CD14-positive monocyte (primary cell): ENCODE data around the gene NGDN. TPM values are rescaled to one million over a fixed set of nuclear protein-coding genes. Genes with fewer than 3 reads are reported as not detected.
A peak's percentile ranks its signal among the peaks of the same experiment; 100 is the strongest.

Source experiments
- DNase-seq, 3 donors: peaks; one replicate each; pipeline ENCODE4 v3.0.0-alpha.2; 2011 to 2022
- H2AFZ ChIP-seq: 2 replicates; pipeline ENCODE4 v1.6.0; 2012; ENCODE audit warnings: mild to moderate bottlenecking, low read depth, low read length, inconsistent platforms; ENCODE audit not compliant: insufficient read depth, poor library complexity, severe bottlenecking
- H3K27ac ChIP-seq, 2 donors: 1 replicate in 1 of 2; 2 replicates in 1 of 2; pipeline ENCODE4 v1.5.1; 2012 to 2013; ENCODE audit warnings: low read length in 2 of 2, control low read depth in 1 of 2, inconsistent platforms in 1 of 2, low read depth in 1 of 2, mild to moderate bottlenecking in 1 of 2
- H3K27me3 ChIP-seq, 2 donors: one replicate each; pipeline versions ENCODE4 v1.6.0 to v1.6.1; 2011 to 2013; ENCODE audit warnings: low read length in 2 of 2; ENCODE audit not compliant: control insufficient read depth in 2 of 2, insufficient read depth in 2 of 2
- H3K36me3 ChIP-seq, 2 donors: replicated peaks in 1 of 2; 1 replicate in 1 of 2; 2 replicates in 1 of 2; pipeline versions ENCODE4 v1.5.1 to v1.6.1; 2012 to 2013; ENCODE audit warnings: low read length in 2 of 2, control low read depth in 1 of 2, inconsistent platforms in 1 of 2, mild to moderate bottlenecking in 1 of 2; ENCODE audit not compliant: insufficient read depth in 2 of 2, control insufficient read depth in 1 of 2
- H3K4me1 ChIP-seq, 2 donors: 1 replicate in 1 of 2; 2 replicates in 1 of 2; pipeline versions ENCODE4 v1.5.1 to v1.6.1; 2012 to 2013; ENCODE audit warnings: low read length in 2 of 2, control low read depth in 1 of 2, inconsistent platforms in 1 of 2, mild to moderate bottlenecking in 1 of 2, moderate library complexity in 1 of 2; ENCODE audit not compliant: insufficient read depth in 2 of 2, control insufficient read depth in 1 of 2
- H3K4me2 ChIP-seq: replicated peaks from 2 replicates; pipeline ENCODE3; 2012; ENCODE audit warnings: low read length, moderate library complexity, mild to moderate bottlenecking; ENCODE audit not compliant: poor library complexity, severe bottlenecking; ENCODE audit errors: extremely low read depth
- H3K4me3 ChIP-seq, 3 experiments: fragments of 200-600 bp in 1 of 3; sonication (generic) in 1 of 3; replicated peaks in 1 of 3; 1 replicate in 2 of 3; 2 replicates in 1 of 3; pipeline ENCODE4 v1.5.1; 2011 to 2013; ENCODE audit warnings: low read length in 3 of 3, mild to moderate bottlenecking in 3 of 3, control low read depth in 2 of 3, low read depth in 2 of 3, inconsistent platforms in 1 of 3, moderate library complexity in 1 of 3
- H3K79me2 ChIP-seq: 2 replicates; pipeline ENCODE4 v1.6.0; 2012; ENCODE audit warnings: mild to moderate bottlenecking, control low read depth, inconsistent platforms, low read length, moderate library complexity; ENCODE audit not compliant: insufficient read depth
- H3K9ac ChIP-seq: 2 replicates; pipeline ENCODE4 v1.6.0; 2017; ENCODE audit warnings: low read length, mild to moderate bottlenecking; ENCODE audit not compliant: insufficient read depth, poor library complexity, severe bottlenecking
- H3K9me3 ChIP-seq, 2 donors: replicated peaks in 1 of 2; 1 replicate in 1 of 2; 2 replicates in 1 of 2; pipeline versions ENCODE4 v1.5.1 to v1.6.1; 2012 to 2013; ENCODE audit warnings: low read length in 2 of 2, control low read depth in 1 of 2; ENCODE audit not compliant: control insufficient read depth in 1 of 2, insufficient read depth in 1 of 2
- H4K20me1 ChIP-seq: 2 replicates; pipeline ENCODE4 v1.6.0; 2012; ENCODE audit warnings: mild to moderate bottlenecking, low read length, control low read depth, moderate library complexity; ENCODE audit not compliant: insufficient read depth
- H3K27ac Mint-ChIP-seq, 7 donors: one replicate each; pipeline ENCODE4 v1.8.0; 2020; ENCODE audit warnings: mild to moderate bottlenecking in 7 of 7, mixed read lengths in 7 of 7, moderate library complexity in 6 of 7, inconsistent platforms in 2 of 7
- H3K27me3 Mint-ChIP-seq, 3 donors: one replicate each; pipeline ENCODE4 v1.8.0; 2021 to 2022; ENCODE audit warnings: low read depth in 3 of 3, mild to moderate bottlenecking in 3 of 3, mixed read lengths in 3 of 3, moderate library complexity in 3 of 3, inconsistent platforms in 1 of 3
- H3K36me3 Mint-ChIP-seq, 2 donors: one replicate each; pipeline ENCODE4 v1.8.0; 2020; ENCODE audit warnings: mixed read lengths in 2 of 2, inconsistent platforms in 1 of 2, mild to moderate bottlenecking in 1 of 2
- H3K4me1 Mint-ChIP-seq: one replicate; pipeline ENCODE4 v1.8.0; 2020; ENCODE audit warnings: mild to moderate bottlenecking, mixed read lengths
- H3K4me3 Mint-ChIP-seq, 2 donors: one replicate each; pipeline ENCODE4 v1.8.0; 2020; ENCODE audit warnings: mild to moderate bottlenecking in 2 of 2, mixed read lengths in 2 of 2, moderate library complexity in 1 of 2
- H3K9me3 Mint-ChIP-seq, 7 donors: one replicate each; pipeline ENCODE4 v1.8.0; 2020 to 2022; ENCODE audit warnings: mixed read lengths in 7 of 7, mild to moderate bottlenecking in 6 of 7, moderate library complexity in 6 of 7, inconsistent platforms in 2 of 7
- CTCF ChIP-seq: fragments of 200-600 bp; IDR thresholded peaks from one replicate; pipeline ENCODE4 v1.8.0; 2022; ENCODE audit warnings: antibody characterized with exemption, mild to moderate bottlenecking
- WGBS: methylation state at CpG from one replicate; pipeline ENCODE4 v1.1.5; 2013; ENCODE audit warnings: missing lambda C conversion rate; ENCODE audit not compliant: insufficient coverage; 5-methylcytosine and 5-hydroxymethylcytosine counted together
- intact Hi-C, 2 donors: fragments of 100-400 bp; cut with micrococcal nuclease; formaldehyde crosslinking; loops; one replicate each; pipeline versions ENCODE4 v1.15.0 to v1.15.1; 2023
- polyA plus RNA-seq, 3 donors: library from polyadenylated mRNA; depleted of rRNA in 1 of 3; unstranded in 2 of 3; stranded (reverse) in 1 of 3; fragments of 300-500 nt in 2 of 3; fragments of >200 nt in 1 of 3; fragmentation: Illumina TruSeq in 2 of 3; gene quantifications; 1 replicate in 2 of 3; 2 replicates in 1 of 3; pipeline ENCODE4 v1.2.3, GENCODE V29; 2012 to 2021

The NGDN gene
- polyA plus RNA-seq, 3 donors, result 22.7 to 44.5 (median 26.8) TPM

DNA sequence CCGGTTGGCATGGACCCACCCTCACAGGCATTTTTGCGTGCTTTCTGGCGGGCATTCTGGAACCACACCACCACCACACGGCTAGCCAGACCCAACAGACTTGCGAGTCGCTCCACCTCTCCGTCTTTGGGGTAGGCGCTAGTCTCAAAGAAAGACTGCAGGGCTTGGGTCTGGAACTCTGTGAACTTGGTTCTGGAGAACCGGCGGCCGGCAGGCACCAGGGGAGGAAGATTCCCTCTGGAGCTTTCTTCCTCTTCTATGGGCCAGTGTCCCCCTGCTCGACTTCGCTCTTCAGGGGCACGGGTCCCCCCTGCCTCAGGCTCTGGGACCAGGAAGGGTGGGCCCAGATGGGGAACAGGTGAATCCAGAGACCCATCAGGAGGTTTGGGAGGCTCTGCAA lies 55.5 kb downstream of the NGDN start:
- Histone ChIP-seq H3K4me1 (peaks cover 14 to 18% of the 10 kb centered on the region in 2 donors), H3K4me3 (no peak overlapping the region), H3K79me2 (no peaks in the 10 kb centered on the region), H4K20me1 (no peaks in the 10 kb centered on the region), H3K9ac (no peak overlapping the region), H2AFZ (no peak overlapping the region), H3K9me3 (no peaks in the 10 kb centered on the region), H3K27ac (no peak overlapping the region), H3K36me3 (no peaks in the 10 kb centered on the region), H3K4me2 (no peak overlapping the region), H3K27me3 (no peaks in the 10 kb centered on the region)
- TF ChIP-seq CTCF, result no peak
- Mint-ChIP-seq H3K4me3 (no peak overlapping the region), H3K4me1 (peaks cover 15% of the 10 kb centered on the region), H3K36me3 (no peaks in the 10 kb centered on the region), H3K9me3 (peaks cover 0 to 2% (median 0%) of the 10 kb centered on the region in 7 donors), H3K27ac (no peak overlapping the region), H3K27me3 (peaks cover 0 to 8% (median 2%) of the 10 kb centered on the region in 3 donors)
- intact Hi-C loops, result no loop called here
- DNase-seq, result no peak
- WGBS, result 92% methylated on average over 14 of the region's 14 CpGs

DNA sequence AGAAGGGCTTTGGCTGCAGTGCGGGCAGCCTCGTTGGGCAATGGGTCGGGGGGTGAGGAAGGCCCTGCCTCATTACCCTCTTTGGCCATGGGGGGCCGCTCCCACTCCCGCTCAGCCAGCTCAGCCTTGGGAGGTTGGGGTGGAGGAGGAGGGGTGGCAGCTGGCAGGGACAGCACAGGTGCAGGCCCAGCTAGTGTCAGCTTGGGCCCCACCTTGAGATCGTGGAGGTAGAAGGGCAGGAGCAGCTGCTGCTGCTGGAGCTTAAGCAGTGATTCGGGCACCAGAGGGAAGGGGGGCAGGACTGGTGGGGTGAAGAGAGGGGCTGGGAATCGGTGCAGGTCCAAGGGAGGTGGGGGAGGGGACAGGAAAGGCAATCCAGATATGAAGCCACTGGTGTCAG lies 56.1 kb downstream of the NGDN start:
- Mint-ChIP-seq H3K4me3 (peak overlapping the region in 1 of 2 donors; percentile 0), H3K9me3 (peaks cover 0 to 2% (median 0%) of the 10 kb centered on the region in 7 donors), H3K4me1 (peaks cover 21% of the 10 kb centered on the region), H3K36me3 (no peaks in the 10 kb centered on the region), H3K27ac (no peak overlapping the region), H3K27me3 (peaks cover 0 to 8% (median 2%) of the 10 kb centered on the region in 3 donors)
- H3K4me2 ChIP-seq, result no peak overlapping the region
- no peaks in the 10 kb centered on the region for H3K9me3 ChIP-seq
- no peak overlapping the region for H2AFZ ChIP-seq
- no peak overlapping the region for H3K4me3 ChIP-seq
- no peaks in the 10 kb centered on the region for H3K79me2 ChIP-seq
- no peaks in the 10 kb centered on the region for H3K36me3 ChIP-seq
- no peak overlapping the region for H3K9ac ChIP-seq
- H3K27me3 ChIP-seq, result no peaks in the 10 kb centered on the region
- H4K20me1 ChIP-seq, result no peaks in the 10 kb centered on the region
- DNase-seq, result no peak
- no peak overlapping the region for H3K27ac ChIP-seq
- no peak for TF ChIP-seq CTCF
- peaks cover 16 to 18% of the 10 kb centered on the region in 2 donors for H3K4me1 ChIP-seq
- intact Hi-C loops, result no loop called here
- 94% methylated on average over 6 of the region's 8 CpGs for WGBS

Other genes with a start within 250 kb of the NGDN start
- gene RNF212B, start 231.8 kb upstream of the NGDN start, polyA plus RNA-seq, result not detected
- 1 to 10 TPM; 3.5 to 5.4 (median 4.1) TPM for gene HOMEZ, start 183.6 kb upstream of the NGDN start, polyA plus RNA-seq
- 10 to 100 TPM in 1 of 3 donors, under 1 TPM in 2; 0.81 to 16.7 (median 0.88) TPM for gene PPP1R3E, start 166.8 kb upstream of the NGDN start, polyA plus RNA-seq
- gene BCL2L2, start 162.9 kb upstream of the NGDN start, polyA plus RNA-seq, result 10 to 100 TPM in 1 of 3 donors, 1 to 10 TPM in 1, under 1 TPM in 1; 0.90 to 23.7 (median 1.4) TPM
- gene PABPN1, start 148.2 kb upstream of the NGDN start, polyA plus RNA-seq, result 100 to 1,000 TPM in 1 of 3 donors, 10 to 100 TPM in 2; 54.4 to 356 (median 64.6) TPM
- gene SLC22A17, start 116.8 kb upstream of the NGDN start, polyA plus RNA-seq, result not detected
- not detected for gene EFS, start 104.5 kb upstream of the NGDN start, polyA plus RNA-seq
- not detected for gene IL25, start 96.9 kb upstream of the NGDN start, polyA plus RNA-seq
- gene CMTM5, start 92.7 kb upstream of the NGDN start, polyA plus RNA-seq, result 1 to 10 TPM in 1 of 3 donors, under 1 TPM in 1, not detected in 1; 0.93 to 1.1 TPM
- gene MYH6, start 61.4 kb upstream of the NGDN start, polyA plus RNA-seq, result not detected
- gene MYH7, start 34.0 kb upstream of the NGDN start, polyA plus RNA-seq, result not detected
- gene ZFHX2, start 82.1 kb downstream of the NGDN start, polyA plus RNA-seq, result under 1 TPM in 2 of 3 donors, not detected in 1; 0.01 to 0.07 TPM
- 10 to 100 TPM; 15.3 to 18.2 (median 17.0) TPM for gene THTPA, start 86.6 kb downstream of the NGDN start, polyA plus RNA-seq
- 100 to 1,000 TPM in 1 of 3 donors, 10 to 100 TPM in 2; 32.2 to 437 (median 37.0) TPM for gene AP1G2, start 98.1 kb downstream of the NGDN start, polyA plus RNA-seq
- gene JPH4, start 109.1 kb downstream of the NGDN start, polyA plus RNA-seq, result 1 to 10 TPM; 2.2 to 4.1 (median 3.7) TPM
- gene DHRS2, start 166.7 kb downstream of the NGDN start, polyA plus RNA-seq, result not detected